GM21717 (cell line): ENCODE data around the gene TTC22.

ENCODE experiments used
- ATAC-seq: cut with Tn5 transposase; IDR thresholded peaks from one replicate; pipeline ENCODE4 v1.9.1; 2021; ENCODE audit warnings: mild to moderate bottlenecking, moderate library complexity; ENCODE audit not compliant: unreplicated experiment

TTC22 gene

DNA sequence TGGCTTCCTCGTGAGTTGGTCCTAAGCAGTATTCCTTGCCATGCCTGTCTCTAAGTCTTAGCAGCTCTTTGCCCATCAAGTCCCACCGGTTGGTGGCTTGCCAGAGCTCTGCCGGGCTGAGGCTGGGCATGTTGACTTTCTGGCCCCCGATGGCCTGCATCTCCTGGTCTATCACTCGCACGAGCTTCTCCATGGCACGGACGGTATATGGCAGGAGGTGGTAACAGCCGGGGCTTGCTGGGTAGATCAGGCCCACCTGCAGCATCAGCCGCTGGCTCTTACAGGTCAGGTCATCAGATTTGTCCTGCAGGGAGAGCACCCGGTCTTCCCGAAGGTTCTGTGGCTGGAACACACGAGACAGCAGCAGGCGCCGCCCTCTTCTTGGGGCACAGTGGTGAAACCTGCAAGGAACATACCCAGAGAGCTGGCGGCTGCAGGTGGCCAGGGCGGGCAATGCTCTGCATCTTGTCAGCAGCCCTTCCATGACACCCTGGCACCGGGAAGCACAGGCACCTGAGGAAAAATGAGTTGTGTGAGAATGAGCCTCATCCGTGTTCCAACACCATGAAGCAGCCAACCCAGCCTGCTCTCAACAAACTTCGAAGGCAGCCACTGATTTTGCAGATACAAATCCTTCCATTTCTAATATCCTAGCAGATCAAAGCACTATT, 42.3 kb downstream of the TTC22 start:
- no peak for ATAC-seq

DNA sequence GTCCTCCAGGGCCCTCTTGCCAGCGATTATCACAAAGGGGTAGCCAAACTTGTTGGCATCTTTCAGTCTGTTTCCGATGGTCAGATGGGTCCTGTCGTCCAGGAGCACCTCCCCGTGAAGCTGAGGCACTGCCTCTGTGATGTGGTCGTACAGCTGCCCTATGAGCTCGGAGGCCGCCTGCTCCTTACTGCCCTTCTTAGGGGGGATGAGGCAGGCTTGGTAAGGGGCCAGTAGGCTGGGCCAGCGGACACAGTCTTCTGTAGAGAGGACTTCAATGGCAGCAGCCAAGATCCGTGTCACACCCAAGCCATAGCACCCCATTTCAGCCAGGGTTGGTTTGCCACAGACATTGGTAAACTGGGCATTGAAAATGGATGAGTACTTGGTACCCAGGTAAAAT, 43.3 kb downstream of the TTC22 start:
- no peak for ATAC-seq

DNA sequence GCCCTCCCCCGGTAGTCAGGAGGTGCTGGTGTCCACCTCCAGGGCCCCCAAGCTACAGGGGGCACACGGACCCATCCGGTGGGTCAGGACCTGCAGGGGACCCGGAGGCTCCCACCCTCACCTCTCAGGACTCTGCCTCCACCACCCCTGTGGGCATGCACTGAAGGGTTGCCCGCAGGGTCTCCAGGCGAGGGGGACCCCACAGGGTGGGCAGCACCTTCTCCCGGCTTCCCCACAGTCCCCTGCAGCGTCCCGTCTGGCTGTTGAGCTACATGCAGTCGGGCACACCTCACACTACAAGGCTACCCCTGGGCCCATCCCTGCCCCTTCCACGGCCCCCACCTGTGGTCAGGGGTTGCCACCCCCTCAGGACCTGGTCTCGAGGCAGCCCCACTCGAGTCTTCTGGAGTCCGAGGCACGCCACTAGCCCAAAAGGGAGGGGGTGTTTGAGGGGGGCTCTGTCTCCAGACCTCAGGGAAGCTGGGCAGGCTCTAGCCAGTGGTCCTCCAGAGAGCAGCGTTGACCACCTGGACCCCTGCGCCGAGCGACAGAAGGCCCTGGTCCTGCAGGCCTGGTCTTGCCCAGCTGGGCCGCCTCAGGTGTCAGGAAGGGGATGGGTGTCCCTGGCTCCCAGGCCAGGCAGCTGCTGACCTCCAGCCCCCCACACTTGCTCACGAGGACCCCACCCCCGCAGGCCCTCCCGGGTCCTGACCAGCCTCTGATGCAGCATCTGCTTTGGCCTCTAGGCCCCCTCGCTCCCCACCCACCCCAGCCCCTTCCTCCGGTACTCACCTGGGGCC, 46.4 kb downstream of the TTC22 start:
- no peak for ATAC-seq

DNA sequence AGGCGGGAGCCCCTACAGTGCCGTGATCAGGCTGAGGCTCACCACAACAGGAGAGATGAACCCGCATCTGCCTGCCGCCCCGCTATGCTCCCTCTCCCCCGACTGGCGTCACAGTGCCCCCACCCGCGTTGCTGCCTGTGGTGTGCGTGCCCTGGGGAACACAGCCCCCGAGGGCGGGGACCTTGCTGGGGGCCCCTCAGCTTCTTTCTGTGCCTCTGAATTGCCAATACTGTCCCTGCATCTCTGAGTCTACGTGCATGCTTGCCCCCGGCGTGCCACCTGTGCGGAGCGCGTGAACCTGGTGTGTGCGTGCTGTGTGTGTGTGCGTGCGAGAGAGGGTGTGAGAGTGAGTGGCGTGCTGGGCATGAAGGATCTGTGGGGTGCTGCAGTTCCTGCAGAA, 47.1 kb downstream of the TTC22 start:
- ATAC-seq, result no peak

DNA sequence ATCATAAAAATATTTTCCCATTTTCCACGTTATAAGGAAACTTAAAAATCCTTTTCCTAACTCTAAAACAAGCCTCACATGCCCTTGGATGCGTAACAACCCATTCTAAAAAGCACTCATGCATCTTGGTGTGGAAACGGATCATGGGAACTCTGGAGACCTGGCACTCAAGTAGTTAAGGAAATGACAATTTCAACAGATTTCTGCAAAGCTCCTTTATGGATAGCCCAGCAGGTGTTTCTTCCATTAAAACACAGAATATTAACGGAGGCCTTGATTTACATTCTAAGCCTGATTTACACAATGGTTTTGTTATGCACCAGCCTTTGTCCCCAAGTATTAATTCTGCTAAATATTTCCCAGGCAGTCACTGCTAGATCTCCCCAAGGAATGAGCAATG, 49.7 kb downstream of the TTC22 start:
- no peak for ATAC-seq

DNA sequence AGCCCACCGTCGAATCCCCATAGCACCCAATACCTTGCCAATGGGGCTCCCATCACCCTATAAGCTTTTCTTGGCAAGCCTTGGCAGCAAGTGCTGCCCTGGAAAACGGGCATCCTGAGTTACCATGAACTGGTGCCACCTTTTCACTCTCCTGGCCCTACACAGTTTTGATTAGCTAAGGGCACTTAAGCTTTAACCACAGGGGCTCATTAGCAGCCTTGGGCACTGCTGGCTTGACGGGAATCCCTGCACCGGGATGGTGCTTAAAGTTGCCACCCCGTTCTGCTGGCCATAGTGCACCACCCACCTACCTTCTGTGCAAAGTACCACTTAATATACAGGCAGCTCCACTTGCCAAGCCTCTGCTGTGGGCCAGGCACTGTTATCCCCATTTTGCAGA, 50.5 kb downstream of the TTC22 start:
- ATAC-seq, result no peak

DNA sequence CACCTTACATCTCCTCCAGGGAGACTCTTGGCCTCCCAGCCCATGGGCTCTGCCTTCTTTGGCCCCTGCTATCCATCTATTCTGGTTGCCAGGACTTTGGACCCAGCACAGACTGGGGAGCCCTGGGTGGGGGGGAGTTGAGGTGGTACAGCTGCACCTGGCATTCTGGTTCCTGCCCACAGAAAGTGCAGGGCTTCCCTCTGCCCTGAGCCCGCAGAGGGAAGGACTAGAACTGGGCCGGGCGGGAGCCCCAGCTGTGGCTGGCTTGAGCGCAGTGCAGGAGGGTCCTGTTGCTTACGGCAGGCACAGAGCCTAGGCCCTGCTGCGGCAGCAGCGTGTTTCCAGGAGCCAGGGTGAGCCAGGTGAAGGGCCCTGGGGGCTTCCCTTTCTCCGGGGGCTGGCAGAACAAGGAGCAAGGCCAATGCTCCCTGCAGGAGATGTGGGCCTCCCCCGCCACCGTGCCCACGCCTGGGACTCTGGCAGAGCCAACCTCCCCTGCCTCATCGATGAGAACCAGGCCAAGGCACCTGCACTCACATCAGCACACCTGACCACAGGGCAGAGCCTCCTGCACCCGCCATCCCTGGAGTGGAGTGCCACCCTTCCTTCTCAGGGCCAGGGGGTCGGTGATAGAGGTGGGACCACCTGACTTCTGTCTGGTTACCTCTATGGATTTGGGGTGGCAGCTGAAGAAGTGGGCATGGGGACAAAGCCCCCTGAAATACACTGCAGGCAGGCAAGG, 52.9 kb downstream of the TTC22 start:
- ATAC-seq, result no peak

DNA sequence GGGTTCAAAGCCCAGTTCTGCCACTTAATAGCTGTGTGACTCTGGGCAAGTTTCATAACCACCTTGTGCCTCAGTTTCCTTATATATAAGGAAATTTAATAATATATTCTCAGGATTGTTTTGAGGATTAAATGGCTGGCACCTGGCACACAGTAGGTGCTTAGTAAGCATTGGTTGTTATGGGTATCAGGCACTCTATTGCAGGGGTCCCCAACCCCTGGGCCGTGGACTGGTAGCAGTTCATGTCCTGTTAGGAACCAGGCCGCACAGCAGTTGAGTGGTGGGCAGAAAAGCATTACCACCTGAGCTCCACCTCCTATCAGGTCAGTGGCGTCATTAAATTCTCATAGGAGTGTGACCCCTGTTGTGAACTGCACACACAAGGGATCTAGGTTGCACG, 55.3 kb downstream of the TTC22 start:
- no peak for ATAC-seq

DNA sequence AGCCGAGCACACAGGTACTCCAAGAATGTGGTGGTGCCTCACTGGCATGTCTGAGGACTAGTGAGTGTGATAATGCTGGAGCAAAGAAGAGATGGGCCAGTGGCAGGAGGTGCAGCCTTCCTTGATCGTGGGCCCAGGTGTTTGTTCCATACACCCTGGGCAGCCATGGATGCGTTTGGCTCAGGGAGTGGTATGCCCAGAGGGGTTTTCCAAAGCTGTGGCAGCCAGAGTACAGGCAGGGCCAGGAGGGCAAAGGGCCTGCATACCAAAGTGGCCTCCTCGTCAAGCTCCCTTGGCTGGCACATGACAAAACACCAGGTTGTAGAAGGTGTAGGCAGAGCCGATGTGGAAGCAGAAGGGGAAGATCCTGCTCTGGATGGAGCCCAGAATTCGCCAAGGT, 55.8 kb downstream of the TTC22 start:
- ATAC-seq, result no peak

DNA sequence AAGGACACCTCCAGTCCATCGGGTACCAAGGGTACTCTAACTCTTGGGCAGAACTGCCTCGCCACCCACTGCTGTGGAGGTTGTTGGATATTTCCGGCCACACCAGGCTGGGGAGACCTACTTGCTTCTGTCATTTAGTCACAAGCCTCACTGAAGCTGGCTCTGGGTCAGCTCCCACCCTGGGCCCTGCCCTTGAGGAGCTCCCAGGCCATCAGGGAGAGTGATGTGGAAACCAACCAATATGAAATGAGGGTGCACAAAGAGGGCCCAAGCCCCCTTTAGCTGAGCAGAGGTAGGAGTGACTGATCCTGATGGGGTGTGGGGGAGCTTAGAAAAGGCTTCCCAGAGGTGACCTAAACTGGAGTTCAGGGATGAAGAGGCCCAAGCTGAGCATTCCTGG, 56.4 kb downstream of the TTC22 start:
- no peak for ATAC-seq

DNA sequence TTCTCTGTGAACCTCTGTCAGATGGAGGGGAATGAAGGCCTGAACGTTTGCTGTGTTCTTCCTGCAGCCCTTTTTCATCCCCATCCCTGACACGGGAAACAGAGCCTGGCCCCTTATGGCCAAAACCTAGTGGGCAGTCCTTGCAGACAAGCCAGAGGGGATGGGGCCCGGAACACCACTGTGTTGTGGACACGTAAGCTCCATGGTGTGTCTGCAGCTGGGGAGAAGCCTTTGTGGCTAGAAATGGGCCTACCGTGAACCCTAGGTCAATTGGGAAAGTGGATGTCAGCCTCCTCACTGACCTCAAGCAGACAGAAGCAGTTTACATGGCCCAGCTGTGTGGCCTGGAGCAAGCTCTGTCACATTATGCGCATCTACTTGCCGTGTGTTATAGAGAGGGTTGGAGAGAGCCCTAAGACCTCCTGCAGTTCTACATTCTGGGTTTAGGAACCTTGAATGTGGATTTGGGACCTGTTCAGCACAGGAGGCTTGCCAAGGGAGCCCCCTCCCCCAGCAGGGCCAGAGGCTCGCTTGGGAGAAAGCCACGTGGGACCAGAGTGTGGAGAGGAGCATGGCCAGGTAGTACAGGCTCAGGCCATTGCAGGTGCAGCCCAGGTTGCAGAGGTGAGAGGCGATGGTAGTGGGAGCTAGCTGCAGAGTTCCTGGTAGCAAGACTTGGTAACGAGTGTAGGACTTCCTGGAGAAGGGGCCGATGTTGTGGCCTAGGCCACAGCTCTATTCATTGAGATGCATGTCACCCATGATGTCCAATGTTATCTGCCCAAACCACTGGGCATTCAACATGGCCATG, 57.5 kb downstream of the TTC22 start:
- no peak for ATAC-seq

DNA sequence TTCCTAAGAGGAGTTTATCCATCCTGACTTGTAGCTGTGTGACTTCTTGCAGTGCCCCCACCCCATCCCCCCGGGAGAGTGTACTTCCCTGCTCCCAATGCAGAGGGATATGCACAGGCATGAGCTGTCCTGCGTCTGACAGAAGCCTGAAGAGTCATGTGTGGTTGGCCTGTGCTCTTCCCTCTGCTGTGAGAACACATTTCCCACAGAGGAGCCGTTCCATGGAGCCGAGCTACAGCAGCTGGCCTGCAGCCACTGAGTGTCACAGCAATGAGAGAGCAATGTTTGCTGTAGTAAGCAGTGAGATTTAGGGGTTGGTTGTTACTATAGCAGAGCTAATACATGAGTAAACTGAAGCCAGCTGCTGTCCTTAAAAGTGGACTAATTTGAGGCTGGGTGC, 58.8 kb downstream of the TTC22 start:
- ATAC-seq, result no peak

DNA sequence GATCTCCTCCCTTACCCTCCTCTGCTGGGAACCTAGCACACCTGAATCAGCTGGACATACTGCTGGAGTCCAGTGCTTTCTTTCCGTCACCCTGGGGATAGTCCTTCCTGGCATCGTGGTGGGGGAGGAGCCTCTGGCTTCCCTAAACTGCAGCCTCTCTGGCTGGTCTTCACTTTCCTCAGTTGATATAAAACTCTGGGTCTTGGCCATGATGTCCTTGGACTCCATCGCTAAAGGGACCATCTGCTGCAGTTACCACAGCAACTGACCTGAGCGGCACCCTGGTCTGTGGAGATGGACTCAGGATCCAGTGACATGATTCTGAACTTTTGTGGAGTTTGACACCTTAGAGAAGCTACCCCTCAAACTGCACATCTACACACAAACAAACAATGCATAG, 59.6 kb downstream of the TTC22 start:
- no peak for ATAC-seq

DNA sequence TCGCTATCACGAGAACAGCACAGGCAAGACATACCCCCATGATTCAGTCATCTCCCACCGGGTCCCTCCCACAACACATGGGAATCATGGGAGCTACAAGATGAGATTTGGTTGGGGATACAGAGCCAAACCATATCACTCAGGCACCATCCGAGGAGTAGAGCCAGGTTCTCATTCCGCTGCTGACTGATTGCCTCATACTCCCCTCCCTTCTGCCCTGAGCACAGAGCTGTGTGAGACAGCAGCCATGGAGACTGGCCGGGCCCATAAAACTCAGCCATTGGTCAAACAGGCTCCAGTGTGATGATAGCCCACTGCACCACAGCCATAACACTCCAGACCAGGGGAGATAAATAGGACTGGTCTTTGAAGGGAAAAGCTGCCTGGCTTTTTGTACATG, 62.9 kb downstream of the TTC22 start:
- no peak for ATAC-seq

DNA sequence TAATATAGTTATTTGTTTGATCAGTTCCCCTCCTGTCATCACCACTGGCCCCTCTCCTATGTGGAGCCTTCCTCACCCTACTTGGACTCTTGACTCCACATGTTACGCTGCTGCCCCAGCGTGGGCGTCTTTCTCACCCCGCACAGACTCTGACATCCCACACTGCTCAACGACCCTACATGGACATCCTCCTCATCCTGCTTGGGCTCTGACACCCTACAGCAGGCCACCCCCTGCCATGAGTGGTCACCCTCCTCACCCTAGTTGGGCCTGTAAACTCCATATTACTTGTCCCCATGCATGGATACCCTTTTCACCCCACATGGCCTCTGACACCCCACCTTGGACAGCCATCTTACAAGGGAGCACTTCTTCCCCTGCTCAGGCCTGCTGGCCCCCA, 64.4 kb downstream of the TTC22 start:
- no peak for ATAC-seq
